ENCODE measurements around the gene KIRREL1.

- TF ChIP-seq CTCF (optimal IDR thresholded peaks at IDR 0.05 in 1 of 3, IDR thresholded peaks at IDR 0.05 in 1 of 3, conservative IDR thresholded peaks at IDR 0.05 in 1 of 3; ENCODE audit: extremely low read depth in 1 of 3, insufficient read depth in 2 of 3, low read length in 3 of 3) (no peak), EZH2 (IDR thresholded peaks at IDR 0.05; ENCODE audit: low read length) (no peak)
Measured at GRCh38 chr1:158100498-158100897, 107.1 kb downstream of the KIRREL1 start.

Data from keratinocyte (primary cell).